HepG2 (cell line): Measurements from ENCODE around the gene NCBP2L. TPM values are rescaled to one million over a fixed set of nuclear protein-coding genes. Genes with fewer than 3 reads are reported as not detected.

Experiments used
- ATAC-seq: fragments of 200-7000 bp; cut with Tn5 transposase; 3 replicates; pipeline ENCODE4 v1.9.1; 2020; ENCODE audit warnings: mild to moderate bottlenecking, moderate library complexity
- BruUV-seq: library from RNA; stranded (reverse); fragments of 400-500 nt; replicated peaks from 2 replicates; lab custom pipeline; 2021; lab: Mats Ljungman, UMichigan
- CTCF ChIA-PET: fragments of 300-600 bp; formaldehyde crosslinking; extraction: SDS; loops from one replicate; lab custom pipeline; 2021; ENCODE audit warnings: low total read pairs, inconsistent platforms, low intra/inter-chr PET ratio; lab: Yijun Ruan, JAX
- POLR2A ChIA-PET: fragments of 350-600 bp; sonication (Branson Sonifier 250); formaldehyde crosslinking; loops from one replicate; lab custom pipeline; 2020; ENCODE audit warnings: antibody characterized with exemption, inconsistent platforms; lab: Yijun Ruan, JAX
- DNase-seq: peaks from one replicate; pipeline ENCODE4 v3.0.0-alpha.2; 2015; ENCODE audit warnings: low spot score
- FAIRE-seq: peaks from 3 replicates; lab custom pipeline; 2011; peaks lifted over from hg19 to GRCh38; lab: Jason Lieb, UNC
- H2AFZ ChIP-seq: one replicate; pipeline ENCODE4 v1.6.1; 2011; ENCODE audit warnings: low read length, inconsistent platforms
- H3K27ac ChIP-seq: fragments of 300-600 bp; 3 replicates; pipeline ENCODE4 v1.8.0; 2011; ENCODE audit warnings: mixed run types, mild to moderate bottlenecking, mixed read lengths, low read length, inconsistent platforms; ENCODE audit not compliant: insufficient read depth; ENCODE audit errors: extremely low read length
- H3K27me3 ChIP-seq, 2 experiments: fragments of 200-600 bp in 1 of 2; 2 replicates in 1 of 2; 3 replicates in 1 of 2; pipeline versions ENCODE4 v1.6.0 to v1.8.0; 2011; ENCODE audit warnings: low read length in 2 of 2, mild to moderate bottlenecking in 2 of 2, moderate library complexity in 2 of 2, inconsistent platforms in 1 of 2; ENCODE audit not compliant: insufficient read depth in 2 of 2, control insufficient read depth in 1 of 2
- H3K36me3 ChIP-seq, 2 experiments: fragments of 200-600 bp in 1 of 2; replicated peaks in 1 of 2; 2 replicates in 1 of 2; 3 replicates in 1 of 2; pipeline versions ENCODE4 v1.5.1 to v1.8.0; 2011; ENCODE audit warnings: low read length in 2 of 2, inconsistent platforms in 1 of 2; ENCODE audit not compliant: insufficient read depth in 2 of 2, control insufficient read depth in 1 of 2
- H3K4me1 ChIP-seq: 2 replicates; pipeline ENCODE4 v1.5.1; 2012; ENCODE audit warnings: low read length, inconsistent platforms; ENCODE audit not compliant: insufficient read depth
- H3K4me2 ChIP-seq: 2 replicates; pipeline ENCODE4 v1.6.0; 2011; ENCODE audit warnings: low read depth, low read length, inconsistent platforms
- H3K4me3 ChIP-seq, 3 experiments: fragments of 200-600 bp in 1 of 3; sonication (generic), shearing (Covaris generic) in 1 of 3; replicated peaks in 1 of 3; 2 replicates each; pipeline ENCODE4 v1.5.1; 2011 to 2016; ENCODE audit warnings: low read length in 3 of 3, inconsistent platforms in 2 of 3, low read depth in 2 of 3, mild to moderate bottlenecking in 2 of 3, control low read depth in 1 of 3, mixed read lengths in 1 of 3; ENCODE audit not compliant: insufficient read depth in 1 of 3
- H3K79me2 ChIP-seq: one replicate; pipeline ENCODE4 v1.6.1; 2011; ENCODE audit warnings: low read length, inconsistent platforms; ENCODE audit not compliant: insufficient read depth
- H3K9ac ChIP-seq: 2 replicates; pipeline ENCODE4 v1.6.0; 2011; ENCODE audit warnings: mild to moderate bottlenecking, low read depth, low read length, inconsistent platforms; ENCODE audit not compliant: insufficient read depth
- H3K9me3 ChIP-seq: 2 replicates; pipeline ENCODE4 v1.5.1; 2012; ENCODE audit warnings: mild to moderate bottlenecking, low read length
- H4K20me1 ChIP-seq: 2 replicates; pipeline ENCODE4 v1.6.0; 2011; ENCODE audit warnings: inconsistent platforms, mild to moderate bottlenecking, low read length, moderate library complexity; ENCODE audit not compliant: insufficient read depth
- ATF1 ChIP-seq: IDR thresholded peaks from 2 replicates; pipeline ENCODE4 v1.6.1; 2016; ENCODE audit warnings: mild to moderate bottlenecking, control low read depth
- CSRNP1 ChIP-seq: sonication (generic); formaldehyde crosslinking; IDR thresholded peaks from 2 replicates; pipeline ENCODE4 v1.8.1; 2023; ENCODE audit warnings: mild to moderate bottlenecking, missing genetic modification reagents
- MAX ChIP-seq: IDR thresholded peaks from 2 replicates; pipeline ENCODE4 v1.6.1; 2012; ENCODE audit warnings: inconsistent platforms
- NR2F2 ChIP-seq: IDR thresholded peaks from 2 replicates; pipeline ENCODE4 v1.6.1; 2012; ENCODE audit warnings: low read depth, inconsistent platforms, borderline replicate concordance
- ZBTB3 ChIP-seq: sonication (generic); formaldehyde crosslinking; IDR thresholded peaks from 2 replicates; pipeline ENCODE4 v1.4.0; 2020; ENCODE audit warnings: low read depth, mild to moderate bottlenecking, moderate library complexity, missing genetic modification reagents, borderline replicate concordance
- ZC3H13 ChIP-seq: sonication (generic); formaldehyde crosslinking; IDR thresholded peaks from 2 replicates; pipeline ENCODE4 v1.8.1; 2023; ENCODE audit warnings: mild to moderate bottlenecking, missing genetic modification reagents, moderate library complexity
- ZFP41 ChIP-seq: sonication (generic); formaldehyde crosslinking; IDR thresholded peaks from 2 replicates; pipeline ENCODE4 v1.4.0; 2020; ENCODE audit warnings: mild to moderate bottlenecking, missing genetic modification reagents, borderline replicate concordance
- ZNF18 ChIP-seq: sonication (generic); formaldehyde crosslinking; IDR thresholded peaks from 2 replicates; pipeline ENCODE4 v1.8.0; 2022; ENCODE audit warnings: mild to moderate bottlenecking, missing genetic modification reagents; ENCODE audit not compliant: insufficient replicate concordance
- ZNF383 ChIP-seq: sonication (generic); formaldehyde crosslinking; IDR thresholded peaks from 2 replicates; pipeline ENCODE4 v1.4.0; 2020; ENCODE audit warnings: missing genetic modification reagents, mild to moderate bottlenecking, borderline replicate concordance
- ZNF468 ChIP-seq: sonication (generic); formaldehyde crosslinking; IDR thresholded peaks from 2 replicates; pipeline ENCODE4 v1.8.0; 2022; ENCODE audit warnings: mild to moderate bottlenecking, moderate library complexity, missing genetic modification reagents
- ZNF510 ChIP-seq: sonication (generic); formaldehyde crosslinking; IDR thresholded peaks from 2 replicates; pipeline ENCODE4 v1.4.0; 2020; ENCODE audit warnings: low read depth, mild to moderate bottlenecking, missing genetic modification reagents
- ZNF530 ChIP-seq: sonication (generic); formaldehyde crosslinking; IDR thresholded peaks from 2 replicates; pipeline ENCODE4 v1.5.0; 2020; ENCODE audit warnings: low read depth, mild to moderate bottlenecking, missing genetic modification reagents
- ZNF670 ChIP-seq: sonication (generic); formaldehyde crosslinking; IDR thresholded peaks from 2 replicates; pipeline ENCODE4 v1.8.0; 2022; ENCODE audit warnings: mild to moderate bottlenecking, missing genetic modification reagents, borderline replicate concordance
- ZSCAN29 ChIP-seq: sonication (generic); formaldehyde crosslinking; conservative IDR thresholded peaks from 2 replicates; pipeline ENCODE4 v1.4.0; 2020; ENCODE audit warnings: mild to moderate bottlenecking, missing genetic modification reagents
- WGBS: methylation state at CpG from one replicate; pipeline ENCODE4 v1.1.6; 2017; ENCODE audit warnings: low lambda C conversion rate; 5-methylcytosine and 5-hydroxymethylcytosine counted together
- in situ Hi-C: cut with HindIII; loops from 2 replicates; pipeline ENCODE4 v1.10.0; 2017; ENCODE audit warnings: low pct_unique_long_range_greater_than_20kb; ENCODE audit not compliant: extremely low pct_ligation_motif_present
- intact Hi-C: fragments of 100-400 bp; cut with micrococcal nuclease; formaldehyde crosslinking; loops from one replicate; pipeline ENCODE4 v1.10.0; 2022; ENCODE audit not compliant: unreplicated experiment
- polyA plus RNA-seq, 8 experiments: library from polyadenylated mRNA; depleted of rRNA in 3 of 8; stranded (reverse) in 7 of 8; unstranded in 1 of 8; fragments of >200 nt; fragmentation: Illumina TruSeq in 4 of 8; extraction: Trizol in 4 of 8; gene quantifications; 2 replicates each; pipeline versions ENCODE4 v1.2.1 to v1.2.3, GENCODE V29; 2011 to 2016; ENCODE audit warnings: low read depth in 4 of 8, missing spikeins in 1 of 8, mixed read lengths in 1 of 8; ENCODE audit not compliant: insufficient read depth in 1 of 8
- total RNA-seq, 5 experiments: library from RNA; depleted of rRNA; stranded (reverse); fragments of >200 nt; fragmentation: Illumina TruSeq; extraction: Trizol; gene quantifications; 2 replicates each; pipeline ENCODE4 v1.2.3, GENCODE V29; 2016; ENCODE audit warnings: low read depth in 1 of 5

Gene NCBP2L
- total and polyA plus RNA-seq, 2 of the 13 experiments (the other 11 are each of a cell fraction or from before 2014, with no cell fraction given): not detected

- BruUV-seq: no TSS peak
- Histone ChIP-seq H3K36me3 (no peaks in the 10 kb centered on the region), H3K9ac (no peak overlapping the region), H4K20me1 (no peaks in the 10 kb centered on the region), H3K27ac (no peak overlapping the region), H3K79me2 (no peaks in the 10 kb centered on the region)
- CTCF ChIA-PET: no interaction called here
- FAIRE-seq: no peak
- TF ChIP-seq ZBTB3 (CRISPR knock-in tag) (no peak), ZNF383 (CRISPR knock-in tag) (no peak), ZNF510 (CRISPR knock-in tag) (no peak), ZFP41 (CRISPR knock-in tag) (no peak), MAX (no peak), NR2F2 (no peak), ZC3H13 (no peak), ZNF670 (CRISPR knock-in tag) (no peak), ZNF18 (CRISPR knock-in tag) (no peak), ZNF530 (no peak), ATF1 (CRISPR knock-in tag) (no peak), ZSCAN29 (CRISPR knock-in tag) (no peak), ZNF468 (no peak), CSRNP1 (no peak)
- TF ChIP-seq, all 625 proteins: peak for 0
- Histone ChIP-seq H2AFZ (no peak overlapping the region), H3K4me2 (no peak overlapping the region), H3K4me3 (no peak overlapping the region), H3K9me3 (no peaks in the 10 kb centered on the region), H3K27me3 (no peaks in the 10 kb centered on the region), H3K4me1 (peaks cover under 1% of the 10 kb centered on the region; the same call in 1 of the 2 replicates)
- POLR2A ChIA-PET: no interaction called here
- ATAC-seq: no peak
- no peak for DNase-seq
- 4% methylated on average over 6 of the region's 6 CpGs for WGBS
- in situ Hi-C loops (no loop called here), intact Hi-C loops (no loop called here)
These were observed 29.0 kb upstream of the NCBP2L start for GRCh38 chrX:107748506-107748905.
